GM04504 (cell line): Measurements from ENCODE around the gene PCDHB5.
"Not testable (repeated sequence)": the region's sequence is repeated elsewhere in the genome, so short reads cannot be mapped to it uniquely, and the experiment has no call there.

Source experiments
- DNase-seq: peaks from one replicate; pipeline ENCODE4 v3.0.0-alpha.2; 2012; ENCODE audit warnings: low read depth

PCDHB5 gene

DNA sequence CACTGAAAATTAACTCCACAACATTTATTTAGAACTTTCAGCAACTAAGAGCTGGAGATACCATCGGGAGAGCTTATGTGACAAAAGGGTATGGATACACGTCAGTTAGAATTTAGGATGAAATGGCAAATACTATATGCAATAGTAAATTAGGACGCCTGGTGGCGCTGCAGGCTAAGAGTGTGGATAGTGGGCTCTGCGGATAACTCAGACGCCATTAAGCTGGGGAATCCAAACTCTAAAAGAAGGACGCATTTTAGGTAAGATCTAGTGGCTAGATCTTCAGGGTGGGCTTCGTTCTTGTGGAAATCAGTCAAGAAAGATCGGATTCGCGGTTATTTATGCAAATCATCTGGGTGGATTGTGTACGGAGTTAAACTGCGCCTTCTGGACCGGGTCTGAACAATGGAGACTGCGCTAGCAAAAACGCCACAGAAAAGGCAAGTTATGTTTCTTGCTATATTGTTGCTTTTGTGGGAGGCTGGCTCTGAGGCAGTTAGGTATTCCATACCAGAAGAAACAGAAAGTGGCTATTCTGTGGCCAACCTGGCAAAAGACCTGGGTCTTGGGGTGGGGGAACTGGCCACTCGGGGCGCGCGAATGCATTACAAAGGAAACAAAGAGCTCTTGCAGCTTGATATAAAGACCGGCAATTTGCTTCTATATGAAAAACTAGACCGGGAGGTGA is at the start of gene PCDHB5:
Gene PCDHB5 (plus strand): TSS at position 177 of the 688 bp plus-strand sequence. CDS start 229 bp downstream, at position 406.
- DNase-seq, result no peak

- peak; percentile 8 for DNase-seq
Observed at GRCh38 chr5:141094481-141095262, 40.3 kb upstream of the PCDHB5 start, which contains the start of gene PCDHB2. PCDHB2 (plus strand) TSS chr5:141094615; CDS start chr5:141094791, 176 bp downstream.

DNA sequence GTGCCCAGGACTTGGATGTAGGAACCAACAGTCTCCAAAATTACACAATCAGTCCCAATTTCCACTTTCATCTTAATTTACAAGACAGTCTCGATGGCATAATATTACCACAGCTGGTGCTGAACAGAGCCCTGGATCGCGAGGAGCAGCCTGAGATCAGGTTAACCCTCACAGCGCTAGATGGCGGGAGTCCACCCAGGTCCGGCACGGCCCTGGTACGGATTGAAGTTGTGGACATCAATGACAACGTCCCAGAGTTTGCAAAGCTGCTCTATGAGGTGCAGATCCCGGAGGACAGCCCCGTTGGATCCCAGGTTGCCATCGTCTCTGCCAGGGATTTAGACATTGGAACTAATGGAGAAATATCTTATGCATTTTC is 39.8 kb upstream of the PCDHB5 start:
- DNase-seq, result no peak

DNA sequence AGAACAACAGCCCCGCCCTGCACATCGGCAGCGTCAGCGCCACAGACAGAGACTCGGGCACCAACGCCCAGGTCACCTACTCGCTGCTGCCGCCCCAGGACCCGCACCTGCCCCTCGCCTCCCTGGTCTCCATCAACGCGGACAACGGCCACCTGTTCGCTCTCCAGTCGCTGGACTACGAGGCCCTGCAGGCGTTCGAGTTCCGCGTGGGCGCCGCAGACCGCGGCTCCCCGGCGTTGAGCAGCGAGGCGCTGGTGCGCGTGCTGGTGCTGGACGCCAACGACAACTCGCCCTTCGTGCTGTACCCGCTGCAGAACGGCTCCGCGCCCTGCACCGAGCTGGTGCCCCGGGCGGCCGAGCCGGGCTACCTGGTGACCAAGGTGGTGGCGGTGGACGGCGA is 38.8 kb upstream of the PCDHB5 start:
- not testable (repeated sequence) for DNase-seq

DNA sequence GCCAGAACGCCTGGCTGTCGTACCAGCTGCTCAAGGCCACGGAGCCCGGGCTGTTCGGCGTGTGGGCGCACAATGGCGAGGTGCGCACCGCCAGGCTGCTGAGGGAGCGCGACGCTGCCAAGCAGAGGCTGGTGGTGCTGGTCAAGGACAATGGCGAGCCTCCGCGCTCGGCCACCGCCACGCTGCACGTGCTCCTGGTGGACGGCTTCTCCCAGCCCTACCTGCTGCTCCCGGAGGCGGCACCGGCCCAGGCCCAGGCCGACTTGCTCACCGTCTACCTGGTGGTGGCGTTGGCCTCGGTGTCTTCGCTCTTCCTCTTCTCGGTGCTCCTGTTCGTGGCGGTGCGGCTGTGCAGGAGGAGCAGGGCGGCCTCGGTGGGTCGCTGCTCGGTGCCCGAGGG is 38.4 kb upstream of the PCDHB5 start:
- DNase-seq, result not testable (repeated sequence)

- no peak for DNase-seq
Observed at GRCh38 chr5:141100243-141100805, 34.7 kb upstream of the PCDHB5 start, which contains the start of gene PCDHB3. PCDHB3 (plus strand) TSS chr5:141100473; CDS start chr5:141100650, 177 bp downstream.

DNA sequence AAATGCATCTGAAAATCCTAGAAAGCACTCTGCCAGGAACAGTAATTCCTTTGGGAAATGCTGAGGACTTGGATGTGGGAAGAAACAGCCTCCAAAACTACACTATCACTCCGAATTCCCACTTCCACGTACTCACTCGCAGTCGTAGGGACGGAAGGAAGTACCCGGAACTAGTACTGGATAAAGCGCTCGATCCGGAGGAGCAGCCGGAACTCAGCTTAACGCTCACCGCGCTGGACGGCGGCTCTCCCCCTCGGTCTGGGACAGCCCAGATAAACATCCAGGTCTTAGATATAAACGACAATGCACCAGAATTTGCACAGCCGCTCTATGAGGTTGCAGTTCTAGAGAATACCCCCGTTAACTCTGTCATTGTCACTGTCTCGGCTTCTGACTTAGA is 33.9 kb upstream of the PCDHB5 start:
- no peak for DNase-seq

GRCh38 chr5:141102070-141102469 is 32.9 kb upstream of the PCDHB5 start:
- not testable (repeated sequence) for DNase-seq

GRCh38 chr5:141102471-141102870 is 32.5 kb upstream of the PCDHB5 start:
- DNase-seq, result not testable (repeated sequence)

- no peak for DNase-seq
Observed at GRCh38 chr5:141105350-141105749, 29.7 kb upstream of the PCDHB5 start.

DNA sequence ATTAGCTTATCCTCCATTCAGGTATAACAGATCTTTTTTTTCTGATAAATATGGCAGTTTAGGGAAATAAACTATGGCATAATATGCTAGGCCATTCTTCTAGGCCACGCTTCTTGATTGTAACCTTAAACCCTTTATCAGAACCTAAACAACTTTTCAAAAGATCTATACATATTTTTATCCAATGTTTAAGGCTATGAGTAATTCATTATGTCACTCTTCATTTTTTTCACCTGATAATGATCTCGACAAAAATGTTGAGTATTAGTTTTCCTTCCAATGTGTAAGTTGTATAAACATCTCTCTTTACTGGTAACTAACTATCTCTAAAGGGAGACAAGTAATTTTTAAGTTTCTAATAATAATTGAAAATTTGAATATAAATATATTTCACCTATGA is 15.8 kb upstream of the PCDHB5 start:
- DNase-seq, result no peak

GRCh38 chr5:141121563-141121962 is 13.4 kb upstream of the PCDHB5 start, which contains the start of gene PCDHB4:
PCDHB4 (plus strand) TSS chr5:141121818; CDS start chr5:141121999, 181 bp downstream.
- no peak for DNase-seq

DNA sequence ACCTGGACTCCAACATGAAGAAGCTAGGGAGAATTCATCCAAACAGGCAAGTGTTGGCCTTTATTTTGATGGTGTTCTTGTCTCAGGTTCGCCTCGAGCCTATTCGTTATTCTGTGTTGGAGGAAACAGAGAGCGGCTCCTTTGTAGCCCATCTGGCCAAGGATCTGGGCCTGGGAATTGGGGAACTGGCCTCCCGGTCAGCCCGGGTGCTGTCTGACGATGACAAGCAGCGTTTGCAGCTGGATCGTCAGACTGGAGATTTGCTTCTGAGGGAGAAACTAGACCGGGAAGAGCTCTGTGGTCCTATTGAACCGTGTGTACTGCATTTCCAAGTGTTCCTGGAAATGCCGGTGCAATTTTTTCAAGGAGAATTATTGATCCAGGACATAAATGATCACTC is 13.0 kb upstream of the PCDHB5 start:
- DNase-seq, result no peak

- DNase-seq, result not testable (repeated sequence)
Observed at GRCh38 chr5:141123396-141124135, 11.4 kb upstream of the PCDHB5 start.

GRCh38 chr5:141127305-141127704 is 7.7 kb upstream of the PCDHB5 start:
- DNase-seq, result no peak

GRCh38 chr5:141135718-141136266 is 786 bp downstream of the PCDHB5 start:
- no peak for DNase-seq

DNA sequence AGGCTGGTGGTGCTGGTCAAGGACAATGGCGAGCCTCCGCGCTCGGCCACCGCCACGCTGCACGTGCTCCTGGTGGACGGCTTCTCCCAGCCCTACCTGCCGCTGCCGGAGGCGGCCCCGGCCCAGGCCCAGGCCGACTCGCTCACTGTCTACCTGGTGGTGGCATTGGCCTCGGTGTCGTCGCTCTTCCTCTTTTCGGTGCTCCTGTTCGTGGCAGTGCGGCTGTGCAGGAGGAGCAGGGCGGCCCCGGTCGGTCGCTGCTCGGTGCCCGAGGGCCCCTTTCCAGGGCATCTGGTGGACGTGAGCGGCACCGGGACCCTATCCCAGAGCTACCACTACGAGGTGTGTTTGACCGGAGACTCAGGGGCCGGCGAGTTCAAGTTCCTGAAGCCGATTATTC is 2.3 kb downstream of the PCDHB5 start:
- not testable (repeated sequence) for DNase-seq

DNA sequence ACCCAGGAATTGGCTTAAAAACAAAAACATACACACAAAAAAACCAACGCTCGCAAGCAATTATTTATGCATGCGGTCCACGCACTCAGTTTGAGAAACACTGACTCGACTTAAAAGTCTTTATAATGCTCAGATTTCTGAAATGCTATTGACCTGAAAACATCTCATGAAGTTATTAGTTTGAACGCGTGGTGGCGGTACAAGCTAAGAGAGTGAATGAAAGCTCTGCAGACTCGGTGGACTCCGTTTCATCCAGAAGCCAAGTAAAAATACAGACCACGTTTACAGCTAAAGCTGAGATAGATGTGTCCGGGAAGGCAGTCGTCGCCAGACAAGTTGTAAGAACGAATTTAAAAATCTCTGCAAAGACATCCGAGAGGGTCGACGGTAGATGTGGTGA is 14.8 kb downstream of the PCDHB5 start, which contains the start of gene PCDHB6:
Gene PCDHB6 (plus strand): TSS at position 246 of the 400 bp plus-strand sequence. CDS start 201 bp downstream, outside the sequence.
- DNase-seq, result no peak

- no peak for DNase-seq
Observed at GRCh38 chr5:141150224-141150992, 15.4 kb downstream of the PCDHB5 start.

DNA sequence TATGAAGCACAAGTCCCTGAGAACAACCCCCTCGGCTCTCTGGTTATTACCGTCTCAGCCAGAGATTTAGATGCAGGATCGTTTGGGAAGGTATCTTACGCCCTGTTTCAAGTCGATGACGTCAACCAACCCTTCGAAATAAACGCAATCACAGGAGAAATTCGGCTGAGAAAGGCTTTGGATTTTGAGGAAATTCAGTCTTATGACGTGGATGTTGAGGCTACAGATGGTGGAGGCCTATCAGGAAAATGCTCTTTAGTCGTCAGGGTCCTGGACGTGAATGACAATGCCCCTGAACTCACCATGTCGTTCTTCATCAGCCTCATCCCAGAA is 16.0 kb downstream of the PCDHB5 start:
- no peak for DNase-seq

- DNase-seq, result not testable (repeated sequence)
Observed at GRCh38 chr5:141151632-141152031, 16.6 kb downstream of the PCDHB5 start.
